Psoas muscle (tissue), 8 donors: Measurements from ENCODE around the gene TIGD2. TPM values are rescaled to one million over a fixed set of nuclear protein-coding genes. Genes with fewer than 3 reads are reported as not detected.

ENCODE experiments used
- ATAC-seq, 4 donors: fragments of 200-7000 bp; cut with Tn5 transposase; one replicate each; pipeline ENCODE4 v1.9.1; 2020; ENCODE audit warnings: moderate library complexity in 3 of 4, mild to moderate bottlenecking in 2 of 4
- DNase-seq, 2 donors: peaks; one replicate each; pipeline ENCODE4 v3.0.0-alpha.2; 2020
- H3K27ac ChIP-seq: fragments of 200-600 bp; one replicate; pipeline ENCODE4 v1.8.0; 2022
- H3K27me3 ChIP-seq, 3 donors: fragments of 200-600 bp in 1 of 3; one replicate each; pipeline versions ENCODE4 v1.6.1 to v1.8.0; 2013 to 2022; ENCODE audit warnings: low read length in 2 of 3, mild to moderate bottlenecking in 2 of 3, moderate library complexity in 1 of 3; ENCODE audit not compliant: insufficient read depth in 3 of 3
- H3K36me3 ChIP-seq, 2 donors: fragments of 200-600 bp in 1 of 2; one replicate each; pipeline versions ENCODE4 v1.6.1 to v1.8.0; 2013 to 2022; ENCODE audit warnings: low read depth in 1 of 2, mild to moderate bottlenecking in 1 of 2, moderate library complexity in 1 of 2; ENCODE audit not compliant: insufficient read depth in 1 of 2
- H3K4me1 ChIP-seq: fragments of 200-600 bp; one replicate; pipeline ENCODE4 v1.8.0; 2022
- H3K4me3 ChIP-seq: fragments of 200-600 bp; one replicate; pipeline ENCODE4 v1.8.0; 2022; ENCODE audit warnings: mild to moderate bottlenecking
- H3K9me3 ChIP-seq: fragments of 200-600 bp; one replicate; pipeline ENCODE4 v1.8.0; 2022
- CTCF ChIP-seq: fragments of 200-600 bp; IDR thresholded peaks from one replicate; pipeline ENCODE4 v1.8.0; 2022; ENCODE audit warnings: antibody characterized with exemption
- WGBS, 3 donors: extraction: QIAGEN DNeasy Blood & Tissue Kit; methylation state at CpG; one replicate each; pipeline versions ENCODE4 v1.1.6 to v1.1.7; 2013; 5-methylcytosine and 5-hydroxymethylcytosine counted together
- intact Hi-C, 2 donors: fragments of 100-400 bp; cut with DNase I; formaldehyde crosslinking; loops; one replicate each; pipeline versions ENCODE4 v1.11.0 to v1.14.2; 2022
- polyA plus RNA-seq, 3 donors: library from polyadenylated mRNA; stranded (reverse); fragments of 200-250 nt; gene quantifications; one replicate each; pipeline ENCODE4 v1.2.3, GENCODE V29; 2013
- total RNA-seq, 4 donors: library from RNA; stranded (reverse); fragmentation: NEBNext Ultra II Directional in 2 of 4; extraction: Animal tissue kit (Norgen Biotek cat#: 25700) in 2 of 4; gene quantifications; one replicate each; pipeline versions ENCODE4 v1.2.1 to v1.2.4, GENCODE V29; 2021 to 2023
- donor health status: healthy with polysubstance abuse.
- donor health status: DM: no; HTN: no; CAD: no; lungs with moderate emphysema.
- donor health status: Bipolar disorder and iron deficiency.
- donor health status: healthy.
- donor health status: DM: yes; HTN: yes; CAD: no.
- donor health status: DM: no; HTN: no; CAD: no.
- donor health status: DM: no; HTN: no; CAD: no.
- donor health status: DM: yes; HTN: yes; CAD: no.

TIGD2 gene
- total and polyA plus RNA-seq, 7 donors, result 1.5 to 4.4 (median 2.3) TPM

GRCh38 chr4:89099034-89099433, 12.3 kb upstream of the TIGD2 start:
- no peak for TF ChIP-seq CTCF
- DNase-seq (no peak), ATAC-seq (no peak)
- H3K27ac ChIP-seq, result no peak overlapping the region
- no peaks in the 10 kb centered on the region for H3K27me3 ChIP-seq
- no peaks in the 10 kb centered on the region for H3K9me3 ChIP-seq
- intact Hi-C loops, result no loop called here
- H3K4me1 ChIP-seq, result no peaks in the 10 kb centered on the region
- WGBS, 3 donors, result 70 to 76% (median 74%) methylated on average over 2 of the region's 2 CpGs
- no peaks in the 10 kb centered on the region for H3K36me3 ChIP-seq
- no peak overlapping the region for H3K4me3 ChIP-seq

- TF ChIP-seq CTCF, result no peak
- Histone ChIP-seq H3K27me3 (no peaks in the 10 kb centered on the region), H3K27ac (no peak overlapping the region), H3K9me3 (no peaks in the 10 kb centered on the region), H3K4me1 (no peaks in the 10 kb centered on the region), H3K4me3 (no peak overlapping the region), H3K36me3 (no peaks in the 10 kb centered on the region)
- no peak for ATAC-seq
- WGBS, 3 donors, result 96 to 100% (median 97%) methylated on average over 1 of the region's 1 CpG
- no peak for DNase-seq
- intact Hi-C loops, result no loop called here
Observed at GRCh38 chr4:89099471-89099870, 11.9 kb upstream of the TIGD2 start.

GRCh38 chr4:89100853-89101252, 10.5 kb upstream of the TIGD2 start:
- no peak for TF ChIP-seq CTCF
- H3K36me3 ChIP-seq, result no peaks in the 10 kb centered on the region
- DNase-seq (no peak), ATAC-seq (no peak)
- H3K27ac ChIP-seq, result no peak overlapping the region
- intact Hi-C loops, result loop anchor here in 1 of 2 donors (10.0 kb wide), 1 partner anchor 396 kb away; no protein-coding TSS in a partner anchor
- no peaks in the 10 kb centered on the region for H3K4me1 ChIP-seq
- no peaks in the 10 kb centered on the region for H3K27me3 ChIP-seq
- 71 to 75% (median 73%) methylated on average over 3 of the region's 3 CpGs for WGBS, 3 donors
- H3K9me3 ChIP-seq, result no peaks in the 10 kb centered on the region
- H3K4me3 ChIP-seq, result no peak overlapping the region

- intact Hi-C loops, result loop anchor here in 1 of 2 donors (10.0 kb wide), 1 partner anchor 397 kb away; no protein-coding TSS in a partner anchor
- no peak overlapping the region for H3K4me3 ChIP-seq
- ATAC-seq, result no peak
Observed at GRCh38 chr4:89101256-89102161, 9.8 kb upstream of the TIGD2 start.

More at GRCh38 chr4:89101256-89102161, 9.8 kb upstream of the TIGD2 start:
- DNase-seq, result no peak
- no peak for TF ChIP-seq CTCF
- no peaks in the 10 kb centered on the region for H3K36me3 ChIP-seq
- H3K9me3 ChIP-seq, result no peaks in the 10 kb centered on the region
- no peak overlapping the region for H3K27ac ChIP-seq
- WGBS, 3 donors, result 87 to 90% (median 88%) methylated on average over 11 of the region's 11 CpGs
- H3K27me3 ChIP-seq, result no peaks in the 10 kb centered on the region
- H3K4me1 ChIP-seq, result no peaks in the 10 kb centered on the region
